Liver (tissue), 3 donors: ENCODE measurements around the gene EVL.

Experiments
- EGR1 ChIP-seq, 2 donors: IDR thresholded peaks; 2 replicates each; pipeline ENCODE4 v1.6.1; 2016 to 2018; ENCODE audit warnings: antibody characterized with exemption in 2 of 2, low read depth in 2 of 2
- GABPA ChIP-seq, 2 donors: IDR thresholded peaks in 1 of 2; conservative IDR thresholded peaks in 1 of 2; 2 replicates each; pipeline ENCODE4 v1.6.1; 2016; ENCODE audit warnings: antibody characterized with exemption in 2 of 2, mild to moderate bottlenecking in 1 of 2, moderate library complexity in 1 of 2
- HNF4A ChIP-seq, 2 donors: conservative IDR thresholded peaks; 2 replicates each; pipeline ENCODE4 v1.6.1; 2016; ENCODE audit warnings: antibody characterized with exemption in 2 of 2, mild to moderate bottlenecking in 2 of 2
- HNF4G ChIP-seq: IDR thresholded peaks from 2 replicates; pipeline ENCODE4 v1.6.1; 2016; ENCODE audit warnings: antibody characterized with exemption
- JUND ChIP-seq, 2 donors: IDR thresholded peaks; 2 replicates each; pipeline ENCODE4 v1.6.1; 2016; ENCODE audit warnings: antibody characterized with exemption in 2 of 2
- RXRA ChIP-seq, 2 donors: IDR thresholded peaks; 2 replicates each; pipeline ENCODE4 v1.6.1; 2017 to 2018; ENCODE audit warnings: antibody characterized with exemption in 2 of 2, mild to moderate bottlenecking in 1 of 2
- SP1 ChIP-seq: IDR thresholded peaks from 2 replicates; pipeline ENCODE4 v1.6.1; 2018; ENCODE audit warnings: antibody characterized with exemption, mild to moderate bottlenecking
- TAF1 ChIP-seq: conservative IDR thresholded peaks from 2 replicates; pipeline ENCODE4 v1.6.1; 2016; ENCODE audit warnings: antibody characterized with exemption, mild to moderate bottlenecking
- YY1 ChIP-seq: IDR thresholded peaks from 2 replicates; pipeline ENCODE4 v1.6.1; 2016; ENCODE audit warnings: antibody characterized with exemption, mild to moderate bottlenecking
- TF ChIP-seq, protein P1 (sequence below): IDR thresholded peaks from 2 replicates; pipeline ENCODE4 v1.6.1; 2016; ENCODE audit warnings: antibody characterized with exemption
- TF ChIP-seq, protein P2 (sequence below): fragments of 150-350 bp; IDR thresholded peaks from 2 replicates; pipeline ENCODE4 v1.5.1; 2017; ENCODE audit warnings: improper control_type of control experiment, low read depth, low read length; ENCODE audit not compliant: missing input control
- TF ChIP-seq, protein P3 (sequence below): IDR thresholded peaks from 2 replicates; pipeline ENCODE4 v1.6.1; 2016; ENCODE audit warnings: antibody characterized with exemption, mild to moderate bottlenecking
- donor health status: healthy.
- donor health status: healthy.

DNA sequence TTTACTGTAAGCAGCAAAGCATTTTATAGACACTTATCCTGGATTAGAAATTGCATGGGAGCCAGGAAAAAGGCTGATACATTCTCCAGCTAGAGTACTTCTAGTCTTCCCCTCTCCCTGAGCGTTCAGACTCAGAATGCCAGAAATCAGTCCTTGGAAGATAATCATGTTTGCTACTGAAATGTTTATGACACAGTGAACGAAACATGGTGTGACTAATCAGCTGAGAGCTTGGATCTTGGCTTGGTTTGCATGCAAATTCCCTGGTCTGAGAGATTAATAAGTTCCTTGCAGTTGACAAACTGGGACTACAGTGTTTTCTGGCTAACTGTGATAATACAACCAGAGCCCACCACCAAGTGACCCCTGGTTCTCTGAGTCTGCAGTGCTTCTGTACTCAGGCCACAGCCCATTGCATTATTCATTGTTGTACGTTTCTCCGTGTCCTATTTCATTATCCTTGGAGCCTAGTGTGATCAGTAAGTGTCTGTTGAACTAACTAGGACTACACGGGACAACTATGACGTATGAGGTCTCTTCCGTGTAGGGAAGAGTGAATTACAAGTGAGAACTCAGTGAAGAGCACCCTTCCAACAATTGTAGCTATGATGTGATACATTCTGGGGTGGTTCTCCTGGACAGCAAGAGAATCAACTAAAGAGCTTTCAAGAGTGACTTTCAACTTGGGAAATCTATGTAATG lies 34.6 kb upstream of the EVL start:
- TF ChIP-seq, protein P1, sequence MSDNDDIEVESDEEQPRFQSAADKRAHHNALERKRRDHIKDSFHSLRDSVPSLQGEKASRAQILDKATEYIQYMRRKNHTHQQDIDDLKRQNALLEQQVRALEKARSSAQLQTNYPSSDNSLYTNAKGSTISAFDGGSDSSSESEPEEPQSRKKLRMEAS = no peak
- TF ChIP-seq, protein P2, sequence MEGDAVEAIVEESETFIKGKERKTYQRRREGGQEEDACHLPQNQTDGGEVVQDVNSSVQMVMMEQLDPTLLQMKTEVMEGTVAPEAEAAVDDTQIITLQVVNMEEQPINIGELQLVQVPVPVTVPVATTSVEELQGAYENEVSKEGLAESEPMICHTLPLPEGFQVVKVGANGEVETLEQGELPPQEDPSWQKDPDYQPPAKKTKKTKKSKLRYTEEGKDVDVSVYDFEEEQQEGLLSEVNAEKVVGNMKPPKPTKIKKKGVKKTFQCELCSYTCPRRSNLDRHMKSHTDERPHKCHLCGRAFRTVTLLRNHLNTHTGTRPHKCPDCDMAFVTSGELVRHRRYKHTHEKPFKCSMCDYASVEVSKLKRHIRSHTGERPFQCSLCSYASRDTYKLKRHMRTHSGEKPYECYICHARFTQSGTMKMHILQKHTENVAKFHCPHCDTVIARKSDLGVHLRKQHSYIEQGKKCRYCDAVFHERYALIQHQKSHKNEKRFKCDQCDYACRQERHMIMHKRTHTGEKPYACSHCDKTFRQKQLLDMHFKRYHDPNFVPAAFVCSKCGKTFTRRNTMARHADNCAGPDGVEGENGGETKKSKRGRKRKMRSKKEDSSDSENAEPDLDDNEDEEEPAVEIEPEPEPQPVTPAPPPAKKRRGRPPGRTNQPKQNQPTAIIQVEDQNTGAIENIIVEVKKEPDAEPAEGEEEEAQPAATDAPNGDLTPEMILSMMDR = no peak
- TF ChIP-seq EGR1 (IDR thresholded peaks at IDR 0.05; ENCODE audit: low read depth in 2 of 2) = no peak
- no peak for TF ChIP-seq SP1
- no peak for TF ChIP-seq TAF1
- TF ChIP-seq, protein P3, sequence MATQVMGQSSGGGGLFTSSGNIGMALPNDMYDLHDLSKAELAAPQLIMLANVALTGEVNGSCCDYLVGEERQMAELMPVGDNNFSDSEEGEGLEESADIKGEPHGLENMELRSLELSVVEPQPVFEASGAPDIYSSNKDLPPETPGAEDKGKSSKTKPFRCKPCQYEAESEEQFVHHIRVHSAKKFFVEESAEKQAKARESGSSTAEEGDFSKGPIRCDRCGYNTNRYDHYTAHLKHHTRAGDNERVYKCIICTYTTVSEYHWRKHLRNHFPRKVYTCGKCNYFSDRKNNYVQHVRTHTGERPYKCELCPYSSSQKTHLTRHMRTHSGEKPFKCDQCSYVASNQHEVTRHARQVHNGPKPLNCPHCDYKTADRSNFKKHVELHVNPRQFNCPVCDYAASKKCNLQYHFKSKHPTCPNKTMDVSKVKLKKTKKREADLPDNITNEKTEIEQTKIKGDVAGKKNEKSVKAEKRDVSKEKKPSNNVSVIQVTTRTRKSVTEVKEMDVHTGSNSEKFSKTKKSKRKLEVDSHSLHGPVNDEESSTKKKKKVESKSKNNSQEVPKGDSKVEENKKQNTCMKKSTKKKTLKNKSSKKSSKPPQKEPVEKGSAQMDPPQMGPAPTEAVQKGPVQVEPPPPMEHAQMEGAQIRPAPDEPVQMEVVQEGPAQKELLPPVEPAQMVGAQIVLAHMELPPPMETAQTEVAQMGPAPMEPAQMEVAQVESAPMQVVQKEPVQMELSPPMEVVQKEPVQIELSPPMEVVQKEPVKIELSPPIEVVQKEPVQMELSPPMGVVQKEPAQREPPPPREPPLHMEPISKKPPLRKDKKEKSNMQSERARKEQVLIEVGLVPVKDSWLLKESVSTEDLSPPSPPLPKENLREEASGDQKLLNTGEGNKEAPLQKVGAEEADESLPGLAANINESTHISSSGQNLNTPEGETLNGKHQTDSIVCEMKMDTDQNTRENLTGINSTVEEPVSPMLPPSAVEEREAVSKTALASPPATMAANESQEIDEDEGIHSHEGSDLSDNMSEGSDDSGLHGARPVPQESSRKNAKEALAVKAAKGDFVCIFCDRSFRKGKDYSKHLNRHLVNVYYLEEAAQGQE = no peak
- TF ChIP-seq GABPA (IDR thresholded peaks at IDR 0.05 in 1 of 2, conservative IDR thresholded peaks at IDR 0.05 in 1 of 2) = no peak
- TF ChIP-seq JUND (IDR thresholded peaks at IDR 0.05) = no peak
- TF ChIP-seq YY1 = no peak
- TF ChIP-seq RXRA (IDR thresholded peaks at IDR 0.05) = no peak
- no peak for TF ChIP-seq HNF4G
- TF ChIP-seq HNF4A (conservative IDR thresholded peaks at IDR 0.05) = no peak
